Esophagus squamous epithelium (tissue), 5 donors: ENCODE data around the gene NAA25. TPM values are rescaled to one million over a fixed set of nuclear protein-coding genes. Genes with fewer than 3 reads are reported as not detected.
A peak's percentile ranks its signal among the peaks of the same experiment; 100 is the strongest.

Experiments
- DNase-seq: peaks from one replicate; lab custom pipeline; 2025; lab: John Stamatoyannopoulos, UW
- H3K27ac ChIP-seq, 4 donors: fragments of 200-600 bp; sonication (generic); one replicate each; pipeline ENCODE4 v1.5.1; 2016 to 2019; ENCODE audit warnings: mild to moderate bottlenecking in 1 of 4
- H3K27me3 ChIP-seq, 4 donors: fragments of 200-600 bp; sonication (generic); 1 replicate in 3 of 4; 2 replicates in 1 of 4; pipeline versions ENCODE4 v1.5.1 to v1.6.0; 2017 to 2021; ENCODE audit warnings: antibody characterized with exemption in 1 of 4
- H3K36me3 ChIP-seq, 3 donors: fragments of 200-600 bp; sonication (generic); one replicate each; pipeline ENCODE4 v1.5.1; 2016 to 2019
- H3K4me1 ChIP-seq, 3 donors: fragments of 200-600 bp; sonication (generic); one replicate each; pipeline ENCODE4 v1.5.1; 2017 to 2019
- H3K4me3 ChIP-seq, 4 donors: fragments of 200-600 bp; sonication (generic); 1 replicate in 3 of 4; 2 replicates in 1 of 4; pipeline ENCODE4 v1.5.1; 2016 to 2019; ENCODE audit warnings: mild to moderate bottlenecking in 2 of 4, moderate library complexity in 1 of 4
- H3K9me3 ChIP-seq, 3 donors: fragments of 200-600 bp; sonication (generic); one replicate each; pipeline ENCODE4 v1.5.1; 2016 to 2019
- POLR2A ChIP-seq, 4 donors: fragments of 450-650 bp; IDR thresholded peaks; one replicate each; pipeline ENCODE4 v1.6.1; 2017; ENCODE audit warnings: antibody characterized with exemption in 4 of 4, mild to moderate bottlenecking in 4 of 4, moderate library complexity in 3 of 4
- WGBS, 2 donors: methylation state at CpG; one replicate each; pipeline ENCODE4 v1.1.5; 2018; 5-methylcytosine and 5-hydroxymethylcytosine counted together
- intact Hi-C: fragments of 100-400 bp; cut with DNase I; formaldehyde crosslinking; loops from one replicate; pipeline ENCODE4 v1.15.0; 2022
- total RNA-seq, 4 donors: library from RNA; depleted of rRNA; stranded (reverse); fragments of >200 nt; gene quantifications; one replicate each; pipeline ENCODE4 v1.1.0, GENCODE V29; 2016
- TF ChIP-seq, protein P1 (sequence below), 6 experiments: fragments of 450-650 bp in 4 of 6; fragments of 200-600 bp in 2 of 6; sonication (generic) in 2 of 6; IDR thresholded peaks; one replicate each; pipeline ENCODE4 v1.5.1; 2016 to 2019; ENCODE audit warnings: antibody characterized with exemption in 6 of 6, mild to moderate bottlenecking in 4 of 6, moderate library complexity in 4 of 6
- donor health status: DM: yes; HTN: yes; CAD: no.

Gene NAA25
- total RNA-seq, 4 donors from 2014 or later = 12.6 to 36.6 (median 26.4) TPM

GRCh38 chr12:112121780-112122565 lies 13.4 kb upstream of the NAA25 start:
- Histone ChIP-seq H3K27me3 (no peaks in the 10 kb centered on the region), H3K4me3 (peak overlapping the region in 1 of 4 donors; percentile 2), H3K27ac (peak overlapping the region; percentile 68 to 92 (median 84)), H3K4me1 (peaks cover 24 to 64% (median 45%) of the 10 kb centered on the region in 3 donors), H3K9me3 (no peaks in the 10 kb centered on the region), H3K36me3 (no peaks in the 10 kb centered on the region)
- intact Hi-C loops = no loop called here
- no peak for DNase-seq
- TF ChIP-seq POLR2A (IDR thresholded peaks at IDR 0.05) = no peak
- TF ChIP-seq, protein P1, sequence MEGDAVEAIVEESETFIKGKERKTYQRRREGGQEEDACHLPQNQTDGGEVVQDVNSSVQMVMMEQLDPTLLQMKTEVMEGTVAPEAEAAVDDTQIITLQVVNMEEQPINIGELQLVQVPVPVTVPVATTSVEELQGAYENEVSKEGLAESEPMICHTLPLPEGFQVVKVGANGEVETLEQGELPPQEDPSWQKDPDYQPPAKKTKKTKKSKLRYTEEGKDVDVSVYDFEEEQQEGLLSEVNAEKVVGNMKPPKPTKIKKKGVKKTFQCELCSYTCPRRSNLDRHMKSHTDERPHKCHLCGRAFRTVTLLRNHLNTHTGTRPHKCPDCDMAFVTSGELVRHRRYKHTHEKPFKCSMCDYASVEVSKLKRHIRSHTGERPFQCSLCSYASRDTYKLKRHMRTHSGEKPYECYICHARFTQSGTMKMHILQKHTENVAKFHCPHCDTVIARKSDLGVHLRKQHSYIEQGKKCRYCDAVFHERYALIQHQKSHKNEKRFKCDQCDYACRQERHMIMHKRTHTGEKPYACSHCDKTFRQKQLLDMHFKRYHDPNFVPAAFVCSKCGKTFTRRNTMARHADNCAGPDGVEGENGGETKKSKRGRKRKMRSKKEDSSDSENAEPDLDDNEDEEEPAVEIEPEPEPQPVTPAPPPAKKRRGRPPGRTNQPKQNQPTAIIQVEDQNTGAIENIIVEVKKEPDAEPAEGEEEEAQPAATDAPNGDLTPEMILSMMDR (IDR thresholded peaks at IDR 0.05) = no peak
- WGBS, 2 donors = 55 to 56% methylated on average over 7 to 11 of the region's 11 CpGs

GRCh38 chr12:112117685-112118084 lies 9.1 kb upstream of the NAA25 start:
- intact Hi-C loops = no loop called here
- peak overlapping the region in 2 of 4 donors; percentile 62 to 95 for H3K27ac ChIP-seq
- H3K4me3 ChIP-seq = no peak overlapping the region
- no peaks in the 10 kb centered on the region for H3K9me3 ChIP-seq
- H3K4me1 ChIP-seq = peaks cover 15 to 68% (median 49%) of the 10 kb centered on the region in 3 donors
- TF ChIP-seq POLR2A (IDR thresholded peaks at IDR 0.05) = no peak
- TF ChIP-seq, protein P1 (IDR thresholded peaks at IDR 0.05) = no peak
- WGBS, 2 donors = 49 to 74% methylated on average over 8 of the region's 8 CpGs
- H3K36me3 ChIP-seq = no peaks in the 10 kb centered on the region
- H3K27me3 ChIP-seq = no peaks in the 10 kb centered on the region
- DNase-seq = no peak

GRCh38 chr12:112116232-112117060 lies 7.9 kb upstream of the NAA25 start:
- intact Hi-C loops = no loop called here
- Histone ChIP-seq H3K36me3 (no peaks in the 10 kb centered on the region), H3K27me3 (no peaks in the 10 kb centered on the region), H3K9me3 (no peaks in the 10 kb centered on the region), H3K4me1 (peaks cover 11 to 68% (median 37%) of the 10 kb centered on the region in 3 donors), H3K27ac (peak overlapping the region; percentile 62 to 95 (median 78)), H3K4me3 (no peak overlapping the region)
- no peak for DNase-seq
- no peak for TF ChIP-seq POLR2A (IDR thresholded peaks at IDR 0.05)
- TF ChIP-seq, protein P1 (IDR thresholded peaks at IDR 0.05) = no peak
- WGBS, 2 donors = 37 to 44% methylated on average over 6 of the region's 7 CpGs

DNA sequence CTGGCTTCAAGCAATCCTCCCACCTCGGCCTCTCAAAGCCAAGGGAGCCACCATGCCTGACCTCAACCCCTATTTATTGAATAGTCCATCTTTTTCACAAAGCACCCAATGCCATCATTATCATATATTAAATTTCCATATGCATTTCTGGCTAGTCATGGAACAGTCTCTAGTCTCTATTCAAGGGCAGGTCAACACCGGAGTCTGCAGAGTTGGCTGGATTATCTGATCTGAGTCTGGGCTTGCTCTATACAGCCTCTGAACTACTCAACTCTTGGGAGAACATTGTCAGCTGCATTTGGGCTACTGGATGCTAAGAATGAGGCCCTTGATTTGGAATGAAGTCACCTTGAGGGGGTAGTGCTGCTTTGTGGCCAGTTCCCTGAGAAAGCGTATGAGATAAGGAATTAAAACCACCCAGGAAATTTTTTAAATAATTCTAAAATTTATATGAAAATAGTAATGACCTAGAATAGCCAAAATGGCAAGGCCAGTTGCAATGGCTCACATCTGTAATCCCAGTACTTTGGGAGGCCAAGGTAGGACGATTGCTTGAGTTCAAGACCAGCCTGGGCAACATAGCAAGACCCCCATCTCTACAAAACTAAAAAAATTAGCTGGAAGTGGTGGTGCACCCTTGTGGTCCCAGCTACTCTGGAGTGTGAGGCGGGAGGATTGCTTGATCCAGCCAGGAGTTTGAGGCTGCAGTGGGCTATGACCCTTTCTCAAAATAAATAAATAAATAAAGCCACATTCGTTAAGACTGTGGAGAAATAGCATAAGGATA lies 6.9 kb upstream of the NAA25 start:
- Histone ChIP-seq H3K27ac (peak overlapping the region in 3 of 4 donors; percentile 62 to 95 (median 77)), H3K4me1 (peaks cover 12 to 72% (median 35%) of the 10 kb centered on the region in 3 donors), H3K27me3 (no peaks in the 10 kb centered on the region), H3K4me3 (no peak overlapping the region), H3K36me3 (no peaks in the 10 kb centered on the region), H3K9me3 (no peaks in the 10 kb centered on the region)
- WGBS, 2 donors = 59 to 69% methylated on average over 6 of the region's 6 CpGs
- DNase-seq = no peak
- TF ChIP-seq, protein P1 (IDR thresholded peaks at IDR 0.05) = no peak
- TF ChIP-seq POLR2A (IDR thresholded peaks at IDR 0.05) = no peak
- intact Hi-C loops = no loop called here
